ENCODE results near the gene SLC15A5. TPM values are rescaled to one million over a fixed set of nuclear protein-coding genes. Genes with fewer than 3 reads are reported as not detected.

SLC15A5 gene, protein sequence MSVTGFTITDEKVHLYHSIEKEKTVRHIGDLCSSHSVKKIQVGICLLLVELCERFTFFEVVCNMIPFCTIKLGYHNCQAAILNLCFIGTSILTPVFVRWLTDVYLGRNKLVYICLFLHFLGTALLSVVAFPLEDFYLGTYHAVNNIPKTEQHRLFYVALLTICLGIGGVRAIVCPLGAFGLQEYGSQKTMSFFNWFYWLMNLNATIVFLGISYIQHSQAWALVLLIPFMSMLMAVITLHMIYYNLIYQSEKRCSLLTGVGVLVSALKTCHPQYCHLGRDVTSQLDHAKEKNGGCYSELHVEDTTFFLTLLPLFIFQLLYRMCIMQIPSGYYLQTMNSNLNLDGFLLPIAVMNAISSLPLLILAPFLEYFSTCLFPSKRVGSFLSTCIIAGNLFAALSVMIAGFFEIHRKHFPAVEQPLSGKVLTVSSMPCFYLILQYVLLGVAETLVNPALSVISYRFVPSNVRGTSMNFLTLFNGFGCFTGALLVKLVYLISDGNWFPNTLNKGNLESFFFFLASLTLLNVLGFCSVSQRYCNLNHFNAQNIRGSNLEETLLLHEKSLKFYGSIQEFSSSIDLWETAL
- total RNA-seq: not detected in 2 replicates

GRCh38 chr12:16277585-16277984, at the start of gene SLC15A5:
Gene SLC15A5, minus strand, starts transcription at chr12:16277685. Its CDS starts 0 bp downstream, at chr12:16277685.

Other genes starting within 250 kb of the SLC15A5 start
- 79.8 and 180 TPM in 2 replicates for gene MGST1, start 70.0 kb upstream of the SLC15A5 start, total RNA-seq

Data from tracheal epithelial cell (primary cell).